HepG2 (cell line): Measurements from ENCODE around the gene OPRL1. TPM values are rescaled to one million over a fixed set of nuclear protein-coding genes. Genes with fewer than 3 reads are reported as not detected.

Source experiments
- AKNA ChIP-seq: sonication (generic); formaldehyde crosslinking; IDR thresholded peaks from 2 replicates; pipeline ENCODE4 v1.4.0; 2020; ENCODE audit warnings: missing genetic modification reagents, borderline replicate concordance
- ATF4 ChIP-seq, 2 experiments: fragments of 450-650 bp in 1 of 2; sonication (generic) in 1 of 2; formaldehyde crosslinking; IDR thresholded peaks; 2 replicates each; pipeline versions ENCODE4 v1.5.0 to v1.8.0; 2020 to 2022; ENCODE audit warnings: mild to moderate bottlenecking in 1 of 2, missing genetic modification reagents in 1 of 2
- ZBTB40 ChIP-seq, 2 experiments: fragments of 450-650 bp in 1 of 2; sonication (generic) in 1 of 2; formaldehyde crosslinking in 1 of 2; IDR thresholded peaks; 2 replicates each; pipeline versions ENCODE4 v1.6.1 to v1.8.0; 2016 to 2022; ENCODE audit warnings: antibody characterized with exemption in 1 of 2, mild to moderate bottlenecking in 1 of 2, missing genetic modification reagents in 1 of 2
- ZNF282 ChIP-seq: fragments of 450-650 bp; IDR thresholded peaks from 2 replicates; pipeline ENCODE4 v1.6.1; 2018; ENCODE audit not compliant: partially characterized antibody
- ZSCAN22 ChIP-seq: sonication (generic); formaldehyde crosslinking; IDR thresholded peaks from 2 replicates; pipeline ENCODE4 v1.4.0; 2020; ENCODE audit warnings: mild to moderate bottlenecking, missing genetic modification reagents
- polyA plus RNA-seq, 8 experiments: library from polyadenylated mRNA; depleted of rRNA in 3 of 8; stranded (reverse) in 7 of 8; unstranded in 1 of 8; fragments of >200 nt; fragmentation: Illumina TruSeq in 4 of 8; extraction: Trizol in 4 of 8; gene quantifications; 2 replicates each; pipeline versions ENCODE4 v1.2.1 to v1.2.3, GENCODE V29; 2011 to 2016; ENCODE audit warnings: low read depth in 4 of 8, missing spikeins in 1 of 8, mixed read lengths in 1 of 8; ENCODE audit not compliant: insufficient read depth in 1 of 8
- total RNA-seq, 5 experiments: library from RNA; depleted of rRNA; stranded (reverse); fragments of >200 nt; fragmentation: Illumina TruSeq; extraction: Trizol; gene quantifications; 2 replicates each; pipeline ENCODE4 v1.2.3, GENCODE V29; 2016; ENCODE audit warnings: low read depth in 1 of 5
- TF ChIP-seq, protein P1 (sequence below): sonication (generic); formaldehyde crosslinking; IDR thresholded peaks from 2 replicates; pipeline ENCODE4 v1.4.0; 2020; ENCODE audit warnings: missing genetic modification reagents, borderline replicate concordance

OPRL1 gene
- total and polyA plus RNA-seq, 2 of the 13 experiments (the other 11 are each of a cell fraction or from before 2014, with no cell fraction given): 0.35 to 0.71 TPM

GRCh38 chr20:64062596-64063388 lies 17.1 kb upstream of the OPRL1 start, which contains the start of gene TCEA2 (continued):
- TF ChIP-seq AKNA (CRISPR knock-in tag) (peak; percentile 34; the same call in 1 of the 2 replicates), ATF4 (CRISPR knock-in tag; IDR thresholded peaks at IDR 0.05) (no peak; a peak in 1 of 4 replicates), ZBTB40 (IDR thresholded peaks at IDR 0.05) (no peak), ZBTB40 (CRISPR knock-in tag; IDR thresholded peaks at IDR 0.05) (peak; percentile 89), ZSCAN22 (no peak; the same call in 1 of the 2 replicates), ZNF282 (no peak)
- TF ChIP-seq, protein P1, sequence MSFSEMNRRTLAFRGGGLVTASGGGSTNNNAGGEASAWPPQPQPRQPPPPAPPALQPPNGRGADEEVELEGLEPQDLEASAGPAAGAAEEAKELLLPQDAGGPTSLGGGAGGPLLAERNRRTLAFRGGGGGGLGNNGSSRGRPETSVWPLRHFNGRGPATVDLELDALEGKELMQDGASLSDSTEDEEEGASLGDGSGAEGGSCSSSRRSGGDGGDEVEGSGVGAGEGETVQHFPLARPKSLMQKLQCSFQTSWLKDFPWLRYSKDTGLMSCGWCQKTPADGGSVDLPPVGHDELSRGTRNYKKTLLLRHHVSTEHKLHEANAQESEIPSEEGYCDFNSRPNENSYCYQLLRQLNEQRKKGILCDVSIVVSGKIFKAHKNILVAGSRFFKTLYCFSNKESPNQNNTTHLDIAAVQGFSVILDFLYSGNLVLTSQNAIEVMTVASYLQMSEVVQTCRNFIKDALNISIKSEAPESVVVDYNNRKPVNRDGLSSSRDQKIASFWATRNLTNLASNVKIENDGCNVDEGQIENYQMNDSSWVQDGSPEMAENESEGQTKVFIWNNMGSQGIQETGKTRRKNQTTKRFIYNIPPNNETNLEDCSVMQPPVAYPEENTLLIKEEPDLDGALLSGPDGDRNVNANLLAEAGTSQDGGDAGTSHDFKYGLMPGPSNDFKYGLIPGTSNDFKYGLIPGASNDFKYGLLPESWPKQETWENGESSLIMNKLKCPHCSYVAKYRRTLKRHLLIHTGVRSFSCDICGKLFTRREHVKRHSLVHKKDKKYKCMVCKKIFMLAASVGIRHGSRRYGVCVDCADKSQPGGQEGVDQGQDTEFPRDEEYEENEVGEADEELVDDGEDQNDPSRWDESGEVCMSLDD (CRISPR knock-in tag): peak; percentile 89
